ENCODE data around the gene ZNF516.

- no peak for TF ChIP-seq EP300 (IDR thresholded peaks at IDR 0.05; ENCODE audit: borderline replicate concordance)
- no peak for TF ChIP-seq TAF1 (IDR thresholded peaks at IDR 0.05; ENCODE audit: low read depth)
- TF ChIP-seq TCF12 (IDR thresholded peaks at IDR 0.05; ENCODE audit: low read depth), result no peak
- no peak for TF ChIP-seq MAX (IDR thresholded peaks at IDR 0.05)
- no peak for TF ChIP-seq USF1 (IDR thresholded peaks at IDR 0.05)
- TF ChIP-seq CEBPB (IDR thresholded peaks at IDR 0.05), result no peak
- no peak for TF ChIP-seq YY1 (IDR thresholded peaks at IDR 0.05; ENCODE audit: low read depth)
- TF ChIP-seq NFIC (IDR thresholded peaks at IDR 0.05), result no peak
- no peak for TF ChIP-seq CREB1 (IDR thresholded peaks at IDR 0.05; ENCODE audit: low read depth)
- no peak for TF ChIP-seq ZBTB7A (IDR thresholded peaks at IDR 0.05; ENCODE audit: low read depth)
- no peak for TF ChIP-seq RAD21 (IDR thresholded peaks at IDR 0.05; ENCODE audit: low read depth)
- no peak for TF ChIP-seq REST (IDR thresholded peaks at IDR 0.05; ENCODE audit: low read depth)
- no peak for TF ChIP-seq TEAD4 (IDR thresholded peaks at IDR 0.05)
- no peak for TF ChIP-seq EGR1 (IDR thresholded peaks at IDR 0.05)
Observed at GRCh38 chr18:76457957-76458356, 37.1 kb downstream of the ZNF516 start.
